ENCODE measurements around the gene GNPTG. TPM values are rescaled to one million over a fixed set of nuclear protein-coding genes. Genes with fewer than 3 reads are reported as not detected.

The GNPTG gene
- total and polyA plus RNA-seq, 9 of the 15 experiments (the other 6 are each of a cell fraction or from before 2014, with no cell fraction given): 0.69 to 33.3 (median 13.6) TPM

DNA sequence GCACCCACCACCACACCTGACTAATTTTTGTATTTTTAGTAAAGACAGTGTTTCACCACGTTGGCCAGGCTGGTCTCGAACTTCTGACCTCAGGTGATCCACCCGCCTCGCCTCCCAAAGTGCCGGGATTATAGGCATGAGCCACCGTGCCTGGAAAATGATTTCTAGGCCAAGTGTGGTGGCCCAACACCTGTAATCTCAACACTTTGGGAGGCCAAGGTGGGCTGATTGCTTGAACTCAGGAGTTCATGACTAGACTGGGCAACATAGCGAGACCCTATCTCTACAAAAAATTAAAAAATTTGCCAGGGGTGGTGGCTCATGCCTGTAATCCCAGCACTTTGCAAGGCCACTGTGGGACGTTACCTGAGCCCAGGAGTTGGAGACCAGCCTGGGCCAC lies 29.3 kb upstream of the GNPTG start:
- intact Hi-C loops (cut with micrococcal nuclease) (no loop called here), in situ Hi-C loops (cut with MboI) (no loop called here)
- FAIRE-seq (no peak), DNase-seq (ENCODE audit: extremely low read depth in 1 of 4, low spot score in 3 of 4) (no peak), ATAC-seq (no peak)
- no peak overlapping the region for H3K4me2 ChIP-seq (ENCODE audit: insufficient read depth, low read length)
- no peak overlapping the region for H3K9ac ChIP-seq (ENCODE audit: insufficient read depth in 1 of 2, low read depth in 2 of 2, low read length in 2 of 2)
- CTCF ChIA-PET (ENCODE audit: low intra/inter-chr PET ratio): no interaction called here
- no TSS peak for BruUV-seq (replicated peaks)
- H3K9me3 ChIP-seq (replicated peaks; ENCODE audit: control insufficient read depth, insufficient read depth, low read depth, low read length): no peaks in the 10 kb centered on the region
- H2AFZ ChIP-seq (ENCODE audit: low read depth, low read length): no peak overlapping the region
- TF ChIP-seq STAT5B (CRISPR knock-in tag; IDR thresholded peaks at IDR 0.05) (no peak), TCF15 (CRISPR knock-in tag; IDR thresholded peaks at IDR 0.05) (no peak), ZNF121 (CRISPR knock-in tag; conservative IDR thresholded peaks at IDR 0.05) (peak; percentile 68)
- H3K27me3 ChIP-seq (ENCODE audit: control insufficient read depth in 2 of 2, insufficient read depth in 2 of 2, low read length in 2 of 2): no peaks in the 10 kb centered on the region
- POLR2A ChIA-PET: no interaction called here
- H4K20me1 ChIP-seq (replicated peaks; ENCODE audit: control insufficient read depth, insufficient read depth, low read length): no peaks in the 10 kb centered on the region
- peaks cover 72% of the 10 kb centered on the region for H3K36me3 ChIP-seq (ENCODE audit: control insufficient read depth, insufficient read depth, low read length)
- H3K4me1 ChIP-seq (replicated peaks in 1 of 2; ENCODE audit: control insufficient read depth in 2 of 2, insufficient read depth in 2 of 2, low read length in 2 of 2): peaks cover 0 to 29% of the 10 kb centered on the region in 2 experiments; a peak in 2 of 5 replicates
- peaks cover 1% of the 10 kb centered on the region; the same call in 1 of the 3 replicates for H3K79me2 ChIP-seq (ENCODE audit: control insufficient read depth, insufficient read depth, low read length)
- H3K27ac ChIP-seq (ENCODE audit: extremely low read depth, low read depth, low read length): no peak overlapping the region
- WGBS (ENCODE audit: insufficient coverage, low coverage, missing lambda C conversion rate): 92% methylated on average over 8 of the region's 8 CpGs
- no peak overlapping the region for H3K4me3 ChIP-seq
- peaks cover 3% of the 10 kb centered on the region for H3K9me1 ChIP-seq (ENCODE audit: control insufficient read depth, insufficient read depth, low read length)
